Adrenal gland (tissue), 5 donors: Measurements from ENCODE around the gene BSN.

Experiments
- POLR2A ChIP-seq, 2 donors: fragments of 450-650 bp; IDR thresholded peaks; one replicate each; pipeline ENCODE4 v1.6.1; 2017; ENCODE audit warnings: antibody characterized with exemption in 2 of 2, mild to moderate bottlenecking in 2 of 2, moderate library complexity in 1 of 2
- TF ChIP-seq, protein P1 (sequence below), 6 experiments: fragments of 450-650 bp in 4 of 6; fragments of 200-600 bp in 2 of 6; sonication (generic) in 1 of 6; IDR thresholded peaks; 1 replicate in 5 of 6; 2 replicates in 1 of 6; pipeline versions ENCODE4 v1.5.1 to v1.8.0; 2016 to 2021; ENCODE audit warnings: antibody characterized with exemption in 6 of 6, mild to moderate bottlenecking in 2 of 6, moderate library complexity in 1 of 6
- donor health status: DM: no; HTN: no; CAD: no.

DNA sequence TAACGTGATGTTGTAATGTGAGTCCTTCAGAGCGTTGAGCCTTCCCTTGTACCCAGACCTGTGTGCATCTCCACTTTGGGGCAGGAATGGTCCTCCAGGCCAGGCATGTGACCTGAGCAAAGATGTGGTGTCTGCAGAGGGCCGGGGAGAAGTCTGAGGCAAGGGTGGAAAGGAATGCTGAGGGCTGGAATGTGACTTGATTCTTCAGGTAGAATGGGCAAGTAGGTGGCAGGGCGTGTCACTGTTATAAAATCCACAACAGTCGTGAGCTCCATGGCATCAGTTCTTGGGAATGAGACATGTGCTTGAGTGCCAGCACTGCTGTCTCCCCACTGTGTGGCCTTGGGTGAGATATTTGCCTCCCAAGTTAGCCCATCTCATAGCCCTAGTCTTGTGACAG, 24.0 kb upstream of the BSN start:
- TF ChIP-seq, protein P1, sequence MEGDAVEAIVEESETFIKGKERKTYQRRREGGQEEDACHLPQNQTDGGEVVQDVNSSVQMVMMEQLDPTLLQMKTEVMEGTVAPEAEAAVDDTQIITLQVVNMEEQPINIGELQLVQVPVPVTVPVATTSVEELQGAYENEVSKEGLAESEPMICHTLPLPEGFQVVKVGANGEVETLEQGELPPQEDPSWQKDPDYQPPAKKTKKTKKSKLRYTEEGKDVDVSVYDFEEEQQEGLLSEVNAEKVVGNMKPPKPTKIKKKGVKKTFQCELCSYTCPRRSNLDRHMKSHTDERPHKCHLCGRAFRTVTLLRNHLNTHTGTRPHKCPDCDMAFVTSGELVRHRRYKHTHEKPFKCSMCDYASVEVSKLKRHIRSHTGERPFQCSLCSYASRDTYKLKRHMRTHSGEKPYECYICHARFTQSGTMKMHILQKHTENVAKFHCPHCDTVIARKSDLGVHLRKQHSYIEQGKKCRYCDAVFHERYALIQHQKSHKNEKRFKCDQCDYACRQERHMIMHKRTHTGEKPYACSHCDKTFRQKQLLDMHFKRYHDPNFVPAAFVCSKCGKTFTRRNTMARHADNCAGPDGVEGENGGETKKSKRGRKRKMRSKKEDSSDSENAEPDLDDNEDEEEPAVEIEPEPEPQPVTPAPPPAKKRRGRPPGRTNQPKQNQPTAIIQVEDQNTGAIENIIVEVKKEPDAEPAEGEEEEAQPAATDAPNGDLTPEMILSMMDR (IDR thresholded peaks at IDR 0.05): no peak
- TF ChIP-seq POLR2A (IDR thresholded peaks at IDR 0.05): no peak
